ENCODE data around the gene TBC1D2B. TPM values are rescaled to one million over a fixed set of nuclear protein-coding genes. Genes with fewer than 3 reads are reported as not detected.

TBC1D2B gene
- total RNA-seq, 1 experiment from 2014 or later, result 58.2 TPM

GRCh38 chr15:78057803-78058202 lies 19.7 kb downstream of the TBC1D2B start:
- peaks cover 19% of the 10 kb centered on the region for H3K36me3 ChIP-seq
- no peak for DNase-seq
- peaks cover 39% of the 10 kb centered on the region for H3K4me1 ChIP-seq
- no peak overlapping the region for H3K4me3 ChIP-seq
- no peak overlapping the region for H3K27ac ChIP-seq
- H3K9me3 ChIP-seq (replicated peaks), result no peaks in the 10 kb centered on the region
- H3K27me3 ChIP-seq, result no peaks in the 10 kb centered on the region

- Histone ChIP-seq H3K4me3 (no peak overlapping the region), H3K36me3 (peaks cover 26% of the 10 kb centered on the region), H3K9me3 (replicated peaks) (no peaks in the 10 kb centered on the region), H3K27ac (peak overlapping the region; percentile 7; the same call in 1 of the 2 replicates), H3K4me1 (peaks cover 38% of the 10 kb centered on the region), H3K27me3 (no peaks in the 10 kb centered on the region)
- peak in 1 of 2 experiments; percentile 40 for DNase-seq
These were observed 20.7 kb downstream of the TBC1D2B start for GRCh38 chr15:78056714-78057269.

- no peak overlapping the region; the same call in 1 of the 2 replicates for H3K27ac ChIP-seq
- H3K9me3 ChIP-seq (replicated peaks), result no peaks in the 10 kb centered on the region
- DNase-seq, result no peak
- peaks cover 37% of the 10 kb centered on the region for H3K4me1 ChIP-seq
- H3K36me3 ChIP-seq, result peaks cover 32% of the 10 kb centered on the region
- no peaks in the 10 kb centered on the region for H3K27me3 ChIP-seq
- H3K4me3 ChIP-seq, result no peak overlapping the region
These were observed 21.4 kb downstream of the TBC1D2B start for GRCh38 chr15:78055919-78056713.

DNA sequence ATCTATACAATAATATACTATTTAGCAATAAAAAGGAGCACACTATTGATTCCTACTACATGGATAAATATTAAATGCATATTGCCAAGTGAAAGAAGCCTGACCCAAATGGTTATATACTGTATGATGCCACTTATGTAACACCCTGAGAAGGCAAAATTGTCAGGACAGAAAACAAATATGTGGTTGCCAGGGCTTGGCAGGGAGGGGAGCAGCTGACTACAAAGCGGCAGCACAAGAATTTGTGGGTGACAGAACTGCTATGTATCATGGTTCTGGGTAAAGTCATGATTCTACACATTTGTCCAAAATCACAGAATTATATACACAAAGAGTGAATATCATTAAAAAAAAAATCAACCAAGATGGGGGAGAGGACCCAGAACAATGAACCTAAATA lies 22.5 kb downstream of the TBC1D2B start:
- no peak for DNase-seq
- H3K27ac ChIP-seq, result no peak overlapping the region
- H3K27me3 ChIP-seq, result no peaks in the 10 kb centered on the region
- H3K9me3 ChIP-seq (replicated peaks), result no peaks in the 10 kb centered on the region
- H3K4me3 ChIP-seq, result no peak overlapping the region
- peaks cover 39% of the 10 kb centered on the region for H3K4me1 ChIP-seq
- H3K36me3 ChIP-seq, result peaks cover 37% of the 10 kb centered on the region

GRCh38 chr15:78054518-78054917 lies 23.0 kb downstream of the TBC1D2B start:
- DNase-seq, result no peak
- Histone ChIP-seq H3K27ac (no peak overlapping the region), H3K4me3 (no peak overlapping the region), H3K36me3 (peaks cover 42% of the 10 kb centered on the region), H3K4me1 (peaks cover 36% of the 10 kb centered on the region), H3K9me3 (replicated peaks) (no peaks in the 10 kb centered on the region), H3K27me3 (no peaks in the 10 kb centered on the region)

DNA sequence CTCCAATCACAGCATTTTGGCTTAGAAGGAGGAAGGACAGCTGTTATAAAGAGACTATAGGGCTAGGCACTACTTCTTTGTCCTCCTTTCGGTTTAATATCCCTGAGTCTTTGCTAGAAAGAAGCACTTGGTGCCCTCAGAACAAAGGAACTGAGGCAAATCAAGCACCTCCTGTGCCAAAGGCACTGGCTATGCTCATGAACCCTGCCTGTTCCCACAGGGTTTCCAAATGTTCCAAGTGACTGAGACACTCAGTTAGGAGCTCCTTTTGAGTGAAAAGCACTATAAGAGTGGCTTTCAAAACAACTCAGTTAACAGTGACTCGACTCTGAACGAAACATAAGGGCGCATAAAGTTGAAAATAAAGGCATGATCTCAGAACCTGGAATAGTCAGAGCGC lies 25.0 kb downstream of the TBC1D2B start:
- H3K27ac ChIP-seq, result no peak overlapping the region
- peaks cover 18% of the 10 kb centered on the region for H3K4me1 ChIP-seq

DNA sequence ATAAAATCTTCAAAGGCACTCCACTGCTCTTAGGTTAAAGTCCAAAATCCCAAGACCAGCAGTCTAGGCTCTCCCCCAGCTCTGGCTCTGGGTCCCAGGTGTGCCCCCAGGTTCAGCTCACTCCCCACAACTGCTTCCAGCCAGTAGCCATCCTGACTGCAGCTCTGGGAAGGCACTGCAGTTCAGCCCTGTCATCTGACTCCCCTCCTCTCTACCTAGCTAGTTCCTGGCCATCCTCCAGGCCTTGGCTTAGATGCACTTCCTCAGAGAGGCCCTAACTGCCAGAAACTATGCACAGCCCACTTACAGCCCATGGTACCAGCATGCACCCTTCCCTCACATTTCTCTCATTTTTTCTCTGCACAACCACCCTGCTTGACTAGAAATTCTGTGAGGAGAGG lies 25.5 kb downstream of the TBC1D2B start:
- H3K4me3 ChIP-seq, result no peak overlapping the region
- H3K27ac ChIP-seq, result no peak overlapping the region
- H3K9me3 ChIP-seq (replicated peaks), result no peaks in the 10 kb centered on the region
- H3K27me3 ChIP-seq, result no peaks in the 10 kb centered on the region
- H3K36me3 ChIP-seq, result peaks cover 45% of the 10 kb centered on the region
- peak in 1 of 2 experiments; percentile 48 for DNase-seq
- peaks cover 17% of the 10 kb centered on the region for H3K4me1 ChIP-seq

More for the DNA sequence above, 25.0 kb downstream of the TBC1D2B start:
- Histone ChIP-seq H3K36me3 (peaks cover 45% of the 10 kb centered on the region), H3K27me3 (no peaks in the 10 kb centered on the region), H3K9me3 (replicated peaks) (no peaks in the 10 kb centered on the region), H3K4me3 (no peak overlapping the region)
- no peak for DNase-seq

DNA sequence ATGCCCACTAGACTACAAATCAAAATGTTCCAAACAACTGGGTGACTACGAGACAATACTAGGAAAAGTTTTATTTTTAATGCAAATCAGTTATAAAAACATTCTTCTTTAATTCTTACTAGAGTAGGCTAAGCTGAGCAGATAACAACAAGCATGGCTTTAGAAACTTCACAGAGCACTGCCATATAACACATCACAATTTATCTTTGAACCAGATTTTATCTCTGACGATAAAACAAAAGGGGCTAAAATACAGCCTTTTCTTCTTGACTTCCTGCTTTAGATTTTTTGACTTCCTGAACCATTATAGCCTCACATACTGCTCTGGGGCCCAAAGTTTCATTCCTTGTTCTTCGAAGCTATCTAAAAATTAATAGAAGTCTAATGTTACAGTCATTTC lies 25.9 kb downstream of the TBC1D2B start:
- no peaks in the 10 kb centered on the region for H3K9me3 ChIP-seq (replicated peaks)
- H3K27me3 ChIP-seq, result no peaks in the 10 kb centered on the region
- peaks cover 48% of the 10 kb centered on the region for H3K36me3 ChIP-seq
- H3K27ac ChIP-seq, result no peak overlapping the region
- DNase-seq, result no peak
- H3K4me1 ChIP-seq, result peaks cover 13% of the 10 kb centered on the region
- no peak overlapping the region for H3K4me3 ChIP-seq

GRCh38 chr15:78050826-78051225 lies 26.7 kb downstream of the TBC1D2B start:
- Histone ChIP-seq H3K9me3 (replicated peaks) (no peaks in the 10 kb centered on the region), H3K27me3 (no peaks in the 10 kb centered on the region), H3K27ac (no peak overlapping the region), H3K4me3 (no peak overlapping the region), H3K4me1 (peaks cover 12% of the 10 kb centered on the region), H3K36me3 (peaks cover 48% of the 10 kb centered on the region)
- no peak for DNase-seq

DNA sequence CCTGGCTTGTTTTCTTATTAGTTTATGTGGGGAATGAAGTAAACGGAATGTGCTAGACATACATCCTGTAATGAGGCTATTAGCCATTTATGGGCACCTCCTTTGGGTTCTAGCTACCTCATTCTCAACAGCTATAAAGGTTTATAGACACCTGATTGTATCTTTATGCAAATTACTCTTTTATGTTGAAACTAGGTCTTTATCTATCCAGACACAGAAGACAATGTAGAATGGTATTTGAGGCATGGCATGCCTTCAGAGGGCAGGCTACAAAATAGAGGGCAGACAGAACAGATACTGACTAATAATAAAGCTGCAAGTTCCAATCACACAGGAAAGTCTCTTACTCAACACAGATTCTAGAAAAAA lies 27.1 kb downstream of the TBC1D2B start:
- Histone ChIP-seq H3K27ac (no peak overlapping the region), H3K9me3 (replicated peaks) (no peaks in the 10 kb centered on the region), H3K27me3 (no peaks in the 10 kb centered on the region), H3K4me1 (peaks cover 12% of the 10 kb centered on the region), H3K36me3 (peaks cover 48% of the 10 kb centered on the region), H3K4me3 (no peak overlapping the region)
- DNase-seq, result no peak

- no peak overlapping the region for H3K4me3 ChIP-seq
- no peak for DNase-seq
- H3K27ac ChIP-seq, result no peak overlapping the region
- no peaks in the 10 kb centered on the region for H3K27me3 ChIP-seq
- peaks cover 17% of the 10 kb centered on the region for H3K4me1 ChIP-seq
- H3K9me3 ChIP-seq (replicated peaks), result no peaks in the 10 kb centered on the region
- peaks cover 48% of the 10 kb centered on the region for H3K36me3 ChIP-seq
These were observed 27.6 kb downstream of the TBC1D2B start for GRCh38 chr15:78049691-78050440.

DNA sequence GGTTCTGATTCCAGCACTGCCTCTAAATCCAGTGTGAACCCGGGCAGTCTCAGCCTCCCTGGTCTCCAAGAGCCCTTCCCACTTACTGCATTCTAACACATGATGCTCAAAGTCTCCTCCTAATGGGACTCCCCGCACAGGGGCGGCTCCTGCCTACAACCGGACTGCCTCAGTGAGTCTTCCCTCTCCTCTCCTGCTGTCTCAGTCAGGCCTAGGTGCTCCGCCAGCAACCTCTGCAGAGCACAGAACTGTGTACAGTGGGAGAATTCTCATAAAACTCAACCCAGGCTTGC lies 28.9 kb downstream of the TBC1D2B start:
- peaks cover 47% of the 10 kb centered on the region for H3K36me3 ChIP-seq
- no peak for DNase-seq
- peaks cover 25% of the 10 kb centered on the region for H3K4me1 ChIP-seq
- H3K4me3 ChIP-seq, result no peak overlapping the region
- no peak overlapping the region for H3K27ac ChIP-seq
- H3K27me3 ChIP-seq, result no peaks in the 10 kb centered on the region
- no peaks in the 10 kb centered on the region for H3K9me3 ChIP-seq (replicated peaks)

- Histone ChIP-seq H3K27ac (no peak overlapping the region), H3K4me3 (no peak overlapping the region), H3K36me3 (peaks cover 46% of the 10 kb centered on the region), H3K27me3 (no peaks in the 10 kb centered on the region), H3K9me3 (replicated peaks) (no peaks in the 10 kb centered on the region), H3K4me1 (peaks cover 25% of the 10 kb centered on the region)
- DNase-seq, result no peak
These were observed 29.5 kb downstream of the TBC1D2B start for GRCh38 chr15:78047761-78048627.

- H3K27ac ChIP-seq, result no peak overlapping the region
- peaks cover 19% of the 10 kb centered on the region; the same call in 1 of the 2 replicates for H3K4me1 ChIP-seq
- DNase-seq, result no peak
- no peaks in the 10 kb centered on the region for H3K27me3 ChIP-seq
- H3K9me3 ChIP-seq (replicated peaks), result no peaks in the 10 kb centered on the region
- no peak overlapping the region for H3K4me3 ChIP-seq
- H3K36me3 ChIP-seq, result peaks cover 46% of the 10 kb centered on the region
These were observed 30.6 kb downstream of the TBC1D2B start for GRCh38 chr15:78046796-78047341.
